BLaER1 (cell line): ENCODE results near the gene CAD.
"Not testable (repeated sequence)": the region's sequence is repeated elsewhere in the genome, so short reads cannot be mapped to it uniquely, and the experiment has no call there.

Experiments
- H3K27ac ChIP-seq: shearing (Covaris generic); formaldehyde crosslinking; 2 replicates; pipeline ENCODE4 v1.8.1; 2022
- H3K27me3 ChIP-seq: shearing (Covaris generic); formaldehyde crosslinking; 2 replicates; pipeline ENCODE4 v1.8.1; 2022
- H3K36me3 ChIP-seq: shearing (Covaris generic); formaldehyde crosslinking; 2 replicates; pipeline ENCODE4 v1.8.1; 2022
- H3K4me1 ChIP-seq: shearing (Covaris generic); formaldehyde crosslinking; 2 replicates; pipeline ENCODE4 v1.8.1; 2022
- H3K4me2 ChIP-seq: shearing (Covaris generic); formaldehyde crosslinking; 2 replicates; pipeline ENCODE4 v1.8.1; 2022
- H3K4me3 ChIP-seq: shearing (Covaris generic); formaldehyde crosslinking; 2 replicates; pipeline ENCODE4 v1.8.1; 2022
- H3K9ac ChIP-seq: shearing (Covaris generic); formaldehyde crosslinking; 2 replicates; pipeline ENCODE4 v1.8.1; 2022
- H3K9me3 ChIP-seq: shearing (Covaris generic); formaldehyde crosslinking; 2 replicates; pipeline ENCODE4 v1.8.1; 2022
- H4K20me1 ChIP-seq: shearing (Covaris generic); formaldehyde crosslinking; 2 replicates; pipeline ENCODE4 v1.8.1; 2022
- Cebpa-rat ChIP-seq: shearing (Covaris generic); IDR thresholded peaks from 2 replicates; pipeline ENCODE4 v1.8.1; 2022

Gene CAD

DNA sequence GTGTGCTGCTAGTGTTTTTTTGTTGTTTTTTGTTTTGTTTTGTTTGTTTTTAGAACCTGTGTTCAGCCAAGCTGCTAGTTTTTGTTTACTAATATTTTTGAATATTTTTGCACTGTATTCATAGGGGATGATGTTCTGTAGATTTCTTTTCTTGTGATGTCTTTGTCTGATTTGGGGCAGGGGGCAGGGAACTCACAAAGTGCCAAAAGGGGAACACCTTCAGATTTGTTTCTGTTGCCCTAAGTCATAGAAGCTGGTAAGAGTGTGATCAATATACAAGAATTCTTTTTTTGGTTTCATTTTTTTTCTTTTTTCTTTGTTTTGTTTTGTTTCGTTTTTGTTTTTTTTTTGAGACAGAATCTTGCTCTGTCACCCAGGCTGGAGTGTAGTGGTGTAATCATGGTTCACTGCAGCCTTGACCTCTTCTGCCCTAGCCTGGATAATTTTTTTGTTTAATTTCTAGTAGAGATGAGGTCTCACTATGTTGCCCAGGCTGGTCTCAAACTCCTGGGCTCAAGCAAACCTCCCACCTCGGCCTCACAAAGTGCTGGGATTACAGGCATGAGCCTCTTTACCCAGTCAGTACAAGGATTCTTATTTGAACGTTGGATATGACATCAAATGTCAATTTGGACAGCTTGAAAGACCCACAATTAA, 37.7 kb upstream of the CAD start:
- H3K4me1 ChIP-seq: no peaks in the 10 kb centered on the region
- no peak overlapping the region for H3K4me3 ChIP-seq
- no peaks in the 10 kb centered on the region for H4K20me1 ChIP-seq
- no peak overlapping the region for H3K9ac ChIP-seq
- H3K27ac ChIP-seq: no peak overlapping the region
- H3K36me3 ChIP-seq: no peaks in the 10 kb centered on the region
- no peaks in the 10 kb centered on the region for H3K27me3 ChIP-seq
- no peak for TF ChIP-seq Cebpa-rat
- H3K4me2 ChIP-seq: no peak overlapping the region
- no peaks in the 10 kb centered on the region for H3K9me3 ChIP-seq

- Histone ChIP-seq H3K9ac (no peak overlapping the region), H3K9me3 (no peaks in the 10 kb centered on the region), H3K4me2 (no peak overlapping the region), H3K27me3 (no peaks in the 10 kb centered on the region), H3K4me3 (no peak overlapping the region), H4K20me1 (no peaks in the 10 kb centered on the region), H3K27ac (no peak overlapping the region), H3K4me1 (no peaks in the 10 kb centered on the region), H3K36me3 (no peaks in the 10 kb centered on the region)
- no peak for TF ChIP-seq Cebpa-rat
Observed at GRCh38 chr2:27182346-27182745, 34.8 kb upstream of the CAD start.

DNA sequence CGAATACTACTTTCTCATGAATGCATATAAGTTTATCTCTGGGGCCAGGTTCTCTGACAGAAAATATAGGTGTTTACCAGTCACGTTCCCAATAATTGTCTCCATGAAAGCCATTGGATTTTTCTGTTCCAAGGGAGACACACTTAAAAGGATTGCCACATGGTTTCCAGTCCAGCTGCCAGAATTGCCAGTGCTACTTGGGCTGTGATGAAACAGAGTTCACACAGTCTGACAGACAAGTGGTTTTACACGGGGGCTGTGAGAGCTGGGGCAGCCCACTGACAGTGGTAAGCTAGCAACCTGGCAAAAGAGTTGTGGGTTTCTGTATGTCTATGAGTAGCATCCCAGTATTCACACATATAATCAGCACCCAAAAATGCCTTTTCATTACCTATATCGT, 33.1 kb upstream of the CAD start:
- no peak overlapping the region for H3K4me3 ChIP-seq
- H3K4me1 ChIP-seq: no peaks in the 10 kb centered on the region
- no peak overlapping the region for H3K27ac ChIP-seq
- no peaks in the 10 kb centered on the region for H3K36me3 ChIP-seq
- H3K9me3 ChIP-seq: no peaks in the 10 kb centered on the region
- no peak overlapping the region for H3K9ac ChIP-seq
- no peaks in the 10 kb centered on the region for H3K27me3 ChIP-seq
- TF ChIP-seq Cebpa-rat: no peak
- H4K20me1 ChIP-seq: no peaks in the 10 kb centered on the region
- H3K4me2 ChIP-seq: no peak overlapping the region

GRCh38 chr2:27185331-27186026, 31.7 kb upstream of the CAD start:
- Histone ChIP-seq H3K4me2 (no peak overlapping the region), H3K9ac (no peak overlapping the region), H3K4me3 (no peak overlapping the region), H3K36me3 (no peaks in the 10 kb centered on the region), H3K4me1 (no peaks in the 10 kb centered on the region), H3K27ac (no peak overlapping the region), H3K9me3 (peaks cover 4% of the 10 kb centered on the region; the same call in 1 of the 2 replicates), H3K27me3 (no peaks in the 10 kb centered on the region), H4K20me1 (no peaks in the 10 kb centered on the region)
- TF ChIP-seq Cebpa-rat: no peak

DNA sequence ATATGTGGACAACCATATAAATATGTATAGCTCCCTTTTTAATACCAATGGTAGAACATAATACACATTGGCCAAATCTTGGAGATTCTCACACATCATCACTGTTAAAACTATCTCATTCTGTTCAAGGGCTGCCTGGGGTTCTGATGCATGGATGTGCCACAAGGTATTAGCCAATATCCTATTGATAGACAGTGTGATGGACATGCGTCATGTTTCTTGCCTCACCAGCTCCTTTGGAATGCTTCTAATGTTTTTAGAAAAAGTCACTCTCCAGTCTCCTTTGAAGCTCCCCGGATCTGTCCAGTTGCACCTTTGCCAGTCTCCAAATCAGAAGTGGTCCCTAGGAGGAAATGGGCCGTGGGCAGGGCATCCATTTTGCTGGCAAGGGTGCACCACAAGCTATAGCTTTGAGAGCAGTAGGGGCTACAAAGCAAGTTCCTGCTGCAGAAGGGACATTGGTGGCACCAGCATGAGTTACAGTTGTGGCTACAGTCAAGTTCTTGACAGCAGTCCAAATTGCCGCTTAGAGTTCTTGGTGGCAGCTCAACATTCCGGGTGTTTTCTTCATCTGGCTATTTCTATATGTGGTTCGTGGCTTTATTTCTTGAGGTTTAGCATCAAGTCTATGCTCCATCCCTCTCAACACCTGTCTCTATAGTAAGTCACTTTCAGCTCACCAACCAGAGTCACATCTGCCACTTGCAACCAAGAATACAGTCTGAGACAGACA, 30.4 kb upstream of the CAD start:
- no peak for TF ChIP-seq Cebpa-rat
- H3K4me2 ChIP-seq: no peak overlapping the region
- no peaks in the 10 kb centered on the region for H3K4me1 ChIP-seq

DNA sequence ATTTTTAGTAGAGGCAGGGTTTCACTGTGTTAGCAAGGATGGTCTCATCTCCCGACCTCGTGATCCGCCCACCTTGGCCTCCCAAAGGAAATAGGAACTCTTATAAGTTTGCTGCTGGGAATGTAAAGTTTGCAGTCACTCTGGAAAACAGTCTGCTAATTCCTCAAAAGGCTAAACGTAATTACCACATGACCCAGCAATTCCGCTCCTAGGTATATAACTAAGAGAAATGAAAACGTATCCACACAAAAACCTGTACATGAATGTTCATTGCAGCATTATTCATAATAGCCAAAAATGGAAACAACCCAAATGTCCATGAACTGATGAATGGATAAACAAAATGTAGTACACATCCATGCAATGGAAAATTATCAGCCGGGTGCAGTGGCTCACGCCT, 27.2 kb upstream of the CAD start:
- H3K27ac ChIP-seq: no peak overlapping the region
- H3K27me3 ChIP-seq: no peaks in the 10 kb centered on the region
- H3K4me2 ChIP-seq: no peak overlapping the region
- H3K4me3 ChIP-seq: no peak overlapping the region
- TF ChIP-seq Cebpa-rat: no peak
- no peak overlapping the region for H3K9ac ChIP-seq
- peaks cover 4% of the 10 kb centered on the region; the same call in 1 of the 2 replicates for H3K9me3 ChIP-seq
- H4K20me1 ChIP-seq: no peaks in the 10 kb centered on the region
- no peaks in the 10 kb centered on the region for H3K36me3 ChIP-seq
- H3K4me1 ChIP-seq: peaks cover 11% of the 10 kb centered on the region

More for the DNA sequence above, 30.4 kb upstream of the CAD start:
- no peaks in the 10 kb centered on the region for H3K27me3 ChIP-seq
- no peak overlapping the region for H3K4me3 ChIP-seq
- H3K9me3 ChIP-seq: peaks cover 4% of the 10 kb centered on the region; the same call in 1 of the 2 replicates
- H4K20me1 ChIP-seq: no peaks in the 10 kb centered on the region
- no peaks in the 10 kb centered on the region for H3K36me3 ChIP-seq
- no peak overlapping the region for H3K27ac ChIP-seq
- H3K9ac ChIP-seq: no peak overlapping the region

- no peak overlapping the region for H3K27ac ChIP-seq
- no peaks in the 10 kb centered on the region for H3K36me3 ChIP-seq
- no peak overlapping the region for H3K4me3 ChIP-seq
- peaks cover 4% of the 10 kb centered on the region; the same call in 1 of the 2 replicates for H3K9me3 ChIP-seq
- H4K20me1 ChIP-seq: no peaks in the 10 kb centered on the region
- H3K9ac ChIP-seq: no peak overlapping the region
- H3K27me3 ChIP-seq: no peaks in the 10 kb centered on the region
- no peak overlapping the region for H3K4me2 ChIP-seq
- TF ChIP-seq Cebpa-rat: no peak
- H3K4me1 ChIP-seq: peaks cover 11% of the 10 kb centered on the region
Observed at GRCh38 chr2:27191070-27191829, 25.9 kb upstream of the CAD start.

GRCh38 chr2:27194538-27195354, 22.4 kb upstream of the CAD start:
- Histone ChIP-seq H3K9ac (no peak overlapping the region), H3K27me3 (no peaks in the 10 kb centered on the region), H3K4me3 (no peak overlapping the region), H4K20me1 (no peaks in the 10 kb centered on the region), H3K9me3 (peaks cover 2% of the 10 kb centered on the region; the same call in 1 of the 2 replicates), H3K27ac (no peak overlapping the region), H3K4me2 (no peak overlapping the region), H3K4me1 (peaks cover 11% of the 10 kb centered on the region), H3K36me3 (peaks cover 12% of the 10 kb centered on the region)
- TF ChIP-seq Cebpa-rat: no peak

DNA sequence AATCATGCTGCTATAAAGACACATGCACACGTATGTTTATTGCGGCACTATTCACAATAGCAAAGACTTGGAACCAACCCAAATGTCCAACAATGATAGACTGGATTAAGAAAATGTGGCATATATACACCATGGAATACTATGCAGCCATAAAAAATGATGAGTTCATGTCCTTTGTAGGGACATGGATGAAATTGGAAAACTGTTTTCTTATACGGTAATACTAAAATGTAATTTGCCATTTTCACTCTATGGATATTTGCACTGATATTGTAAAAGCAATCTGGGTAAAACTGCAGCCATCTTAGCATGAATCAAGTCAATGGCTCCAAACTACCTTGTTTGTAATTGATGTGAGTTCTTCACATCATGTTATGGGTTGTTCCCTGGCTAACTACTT, 21.4 kb upstream of the CAD start:
- Histone ChIP-seq H3K36me3 (peaks cover 22% of the 10 kb centered on the region), H3K4me1 (peaks cover 11% of the 10 kb centered on the region)
- not testable (repeated sequence) for H3K9me3 ChIP-seq, H4K20me1 ChIP-seq, H3K9ac ChIP-seq, H3K4me2 ChIP-seq, H3K4me3 ChIP-seq, H3K27ac ChIP-seq, H3K27me3 ChIP-seq

- H3K4me3 ChIP-seq, H3K27ac ChIP-seq, H3K9ac ChIP-seq, H3K4me2 ChIP-seq, H3K9me3 ChIP-seq, H3K27me3 ChIP-seq, H4K20me1 ChIP-seq: not testable (repeated sequence)
- H3K4me1 ChIP-seq: peaks cover 11% of the 10 kb centered on the region
- H3K36me3 ChIP-seq: peaks cover 44% of the 10 kb centered on the region
Observed at GRCh38 chr2:27198068-27198467, 19.1 kb upstream of the CAD start.
